Neural progenitor cell (in vitro differentiated cells): ENCODE results near the gene HIP1R. TPM values are rescaled to one million over a fixed set of nuclear protein-coding genes. Genes with fewer than 3 reads are reported as not detected.

Experiments
- DNase-seq: peaks from one replicate; pipeline ENCODE4 v3.0.0-alpha.2; 2016; ENCODE audit warnings: low spot score
- H2AFZ ChIP-seq: fragments of 200-600 bp; sonication (generic); replicated peaks from 2 replicates; pipeline ENCODE4 v1.6.1; 2016; ENCODE audit warnings: antibody characterized with exemption
- H3F3A ChIP-seq: fragments of 200-600 bp; sonication (generic); 2 replicates; pipeline ENCODE4 v1.6.1; 2016; ENCODE audit warnings: antibody characterized with exemption, low read depth
- H3K27ac ChIP-seq: fragments of 200-600 bp; sonication (generic); 2 replicates; pipeline ENCODE4 v1.5.1; 2016; ENCODE audit warnings: mild to moderate bottlenecking
- H3K27me3 ChIP-seq: fragments of 200-600 bp; sonication (generic); 2 replicates; pipeline ENCODE4 v1.6.1; 2016; ENCODE audit warnings: mild to moderate bottlenecking, moderate library complexity
- H3K36me3 ChIP-seq: fragments of 200-600 bp; sonication (generic); 2 replicates; pipeline ENCODE4 v1.5.1; 2016
- H3K4me1 ChIP-seq: fragments of 200-600 bp; sonication (generic); 2 replicates; pipeline ENCODE4 v1.6.1; 2016; ENCODE audit warnings: mixed run types
- H3K4me2 ChIP-seq: fragments of 200-600 bp; sonication (generic); 2 replicates; pipeline ENCODE4 v1.6.1; 2016
- H3K4me3 ChIP-seq: fragments of 200-600 bp; sonication (generic); 2 replicates; pipeline ENCODE4 v1.5.1; 2016
- H3K79me2 ChIP-seq: fragments of 200-600 bp; sonication (generic); 2 replicates; pipeline ENCODE4 v1.6.1; 2016; ENCODE audit warnings: low read depth
- H3K9ac ChIP-seq: fragments of 200-600 bp; sonication (generic); 2 replicates; pipeline ENCODE4 v1.6.1; 2016
- H3K9me3 ChIP-seq: fragments of 200-600 bp; sonication (generic); 2 replicates; pipeline ENCODE4 v1.5.1; 2016; ENCODE audit warnings: low read depth
- H4K20me1 ChIP-seq: fragments of 200-600 bp; sonication (generic); 2 replicates; pipeline ENCODE4 v1.6.1; 2016; ENCODE audit warnings: low read depth
- H3K27ac Mint-ChIP-seq: 3 replicates; pipeline ENCODE4 v1.8.0; 2021; ENCODE audit warnings: mixed read lengths
- H3K27me3 Mint-ChIP-seq: 2 replicates; pipeline ENCODE4 v1.8.0; 2022; ENCODE audit warnings: low read depth, mild to moderate bottlenecking, inconsistent platforms, moderate library complexity, mixed read lengths; ENCODE audit not compliant: insufficient read depth
- H3K36me3 Mint-ChIP-seq: 3 replicates; pipeline ENCODE4 v1.8.0; 2021; ENCODE audit warnings: mixed read lengths
- H3K4me1 Mint-ChIP-seq: 3 replicates; pipeline ENCODE4 v1.8.0; 2021; ENCODE audit warnings: mixed read lengths
- H3K4me3 Mint-ChIP-seq: 3 replicates; pipeline ENCODE4 v1.8.0; 2021; ENCODE audit warnings: mild to moderate bottlenecking, moderate library complexity, mixed read lengths
- H3K9me3 Mint-ChIP-seq: 3 replicates; pipeline ENCODE4 v1.8.0; 2020; ENCODE audit warnings: mixed read lengths
- CTCF ChIP-seq: fragments of 200-600 bp; sonication (generic); IDR thresholded peaks from 2 replicates; pipeline ENCODE4 v1.5.1; 2017; ENCODE audit warnings: antibody characterized with exemption, mild to moderate bottlenecking
- EZH2 ChIP-seq: fragments of 200-600 bp; sonication (generic); IDR thresholded peaks from 2 replicates; pipeline ENCODE4 v1.6.1; 2017; ENCODE audit warnings: antibody characterized with exemption, mild to moderate bottlenecking, moderate library complexity
- EZH2phosphoT487 ChIP-seq: fragments of 200-600 bp; sonication (generic); IDR thresholded peaks from 2 replicates; pipeline ENCODE4 v1.6.1; 2017; ENCODE audit warnings: antibody characterized with exemption
- total RNA-seq: library from RNA; depleted of rRNA; stranded (reverse); fragments of >200 nt; gene quantifications from 2 replicates; pipeline ENCODE4 v1.2.3, GENCODE V29; 2015; ENCODE audit warnings: low replicate concordance

Gene HIP1R
- total RNA-seq, 1 donor from 2014 or later = 19.3 TPM

GRCh38 chr12:122839907-122840554 is 4.8 kb downstream of the HIP1R start:
- no peaks in the 10 kb centered on the region for H3K9me3 ChIP-seq
- Mint-ChIP-seq H3K4me1 (peaks cover 44% of the 10 kb centered on the region), H3K4me3 (no peak overlapping the region), H3K36me3 (peaks cover 7% of the 10 kb centered on the region), H3K27ac (no peak overlapping the region), H3K27me3 (peaks cover 3% of the 10 kb centered on the region), H3K9me3 (no peaks in the 10 kb centered on the region)
- H3K4me2 ChIP-seq = no peak overlapping the region
- no peak overlapping the region for H3K27ac ChIP-seq
- H3K27me3 ChIP-seq = peaks cover 41% of the 10 kb centered on the region
- no peaks in the 10 kb centered on the region for H3K36me3 ChIP-seq
- H2AFZ ChIP-seq = no peak overlapping the region
- H3K4me3 ChIP-seq = no peak overlapping the region
- TF ChIP-seq CTCF = no peak
- H3K9ac ChIP-seq = no peak overlapping the region
- peaks cover 13% of the 10 kb centered on the region for H3F3A ChIP-seq
- peaks cover 14% of the 10 kb centered on the region for H3K4me1 ChIP-seq
- no peak for DNase-seq
- H4K20me1 ChIP-seq = peaks cover 48% of the 10 kb centered on the region
- H3K79me2 ChIP-seq = no peaks in the 10 kb centered on the region

- Mint-ChIP-seq H3K36me3 (peaks cover 7% of the 10 kb centered on the region), H3K4me1 (peaks cover 44% of the 10 kb centered on the region), H3K9me3 (no peaks in the 10 kb centered on the region), H3K27ac (no peak overlapping the region), H3K27me3 (peaks cover 3% of the 10 kb centered on the region), H3K4me3 (no peak overlapping the region)
- Histone ChIP-seq H4K20me1 (peaks cover 53% of the 10 kb centered on the region), H3K27me3 (peaks cover 39% of the 10 kb centered on the region), H3K4me3 (no peak overlapping the region), H3K4me2 (no peak overlapping the region), H3F3A (peaks cover 8% of the 10 kb centered on the region), H3K27ac (no peak overlapping the region), H3K79me2 (no peaks in the 10 kb centered on the region), H3K9ac (no peak overlapping the region), H2AFZ (no peak overlapping the region), H3K36me3 (no peaks in the 10 kb centered on the region), H3K4me1 (peaks cover 14% of the 10 kb centered on the region), H3K9me3 (no peaks in the 10 kb centered on the region)
- TF ChIP-seq EZH2phosphoT487 = no peak
- no peak for TF ChIP-seq EZH2
- TF ChIP-seq CTCF = no peak
- no peak for DNase-seq
These were observed 5.6 kb downstream of the HIP1R start for GRCh38 chr12:122840580-122841513.

- Histone ChIP-seq H3K4me2 (no peak overlapping the region), H2AFZ (no peak overlapping the region), H3K27ac (no peak overlapping the region), H3F3A (no peaks in the 10 kb centered on the region), H3K79me2 (no peaks in the 10 kb centered on the region), H3K4me3 (no peak overlapping the region), H3K9me3 (no peaks in the 10 kb centered on the region), H4K20me1 (peaks cover 49% of the 10 kb centered on the region), H3K27me3 (peaks cover 30% of the 10 kb centered on the region), H3K36me3 (no peaks in the 10 kb centered on the region), H3K9ac (no peak overlapping the region), H3K4me1 (peaks cover 6% of the 10 kb centered on the region)
- Mint-ChIP-seq H3K9me3 (no peaks in the 10 kb centered on the region), H3K27me3 (peaks cover 3% of the 10 kb centered on the region), H3K4me3 (no peak overlapping the region), H3K27ac (peak overlapping the region; percentile 3), H3K4me1 (peaks cover 39% of the 10 kb centered on the region), H3K36me3 (peaks cover 7% of the 10 kb centered on the region)
- TF ChIP-seq EZH2phosphoT487 = no peak
- no peak for DNase-seq
These were observed 6.5 kb downstream of the HIP1R start for GRCh38 chr12:122841544-122842321.
